ENCODE measurements around the gene SYTL4.

GRCh38 chrX:100658941-100659381 is 73.0 kb downstream of the SYTL4 start:
- TF ChIP-seq CTCF (IDR thresholded peaks at IDR 0.05 in 4 of 5, conservative IDR thresholded peaks at IDR 0.05 in 1 of 5) = no peak
- TF ChIP-seq POLR2A (IDR thresholded peaks at IDR 0.05) = no peak
